ENCODE measurements around the gene GNPDA1. TPM values are rescaled to one million over a fixed set of nuclear protein-coding genes. Genes with fewer than 3 reads are reported as not detected.

The GNPDA1 gene
- polyA plus RNA-seq, 1 donor from 2014 or later, result 28.9 TPM

- Histone ChIP-seq H3K4me2 (ENCODE audit: low read length) (no peak overlapping the region), H3K4me3 (ENCODE audit: low read length) (no peak overlapping the region), H3F3A (ENCODE audit: insufficient read depth, low read length, poor library complexity, severe bottlenecking) (peaks cover 8% of the 10 kb centered on the region), H3K27me3 (ENCODE audit: insufficient read depth, low read depth, low read length) (no peaks in the 10 kb centered on the region), H3K36me3 (ENCODE audit: insufficient read depth, low read length) (no peaks in the 10 kb centered on the region), H3K9me2 (ENCODE audit: insufficient read depth, low read length) (no peaks in the 10 kb centered on the region), H3K79me2 (replicated peaks; ENCODE audit: insufficient read depth, low read length) (peaks cover 8% of the 10 kb centered on the region), H2AFZ (ENCODE audit: low read depth, low read length) (no peak overlapping the region), H4K20me1 (ENCODE audit: insufficient read depth) (no peaks in the 10 kb centered on the region), H3K27ac (ENCODE audit: low read length) (no peak overlapping the region), H3K9ac (ENCODE audit: low read length) (no peak overlapping the region), H3K9me3 (ENCODE audit: low read length) (no peaks in the 10 kb centered on the region)
- no peak for TF ChIP-seq CTCF (IDR thresholded peaks at IDR 0.05; ENCODE audit: poor library complexity, severe bottlenecking)
- no peak for TF ChIP-seq SMC3 (conservative IDR thresholded peaks at IDR 0.05; ENCODE audit: poor library complexity)
- TF ChIP-seq TAF1 (IDR thresholded peaks at IDR 0.05; ENCODE audit: low read depth), result no peak
These were observed 47.8 kb downstream of the GNPDA1 start for GRCh38 chr5:141965071-141965470.

- Histone ChIP-seq H3K27me3 (ENCODE audit: insufficient read depth, low read depth, low read length) (no peaks in the 10 kb centered on the region), H2AFZ (ENCODE audit: low read depth, low read length) (no peak overlapping the region), H3K27ac (ENCODE audit: low read length) (peak overlapping the region; percentile 72), H3F3A (ENCODE audit: insufficient read depth, low read length, poor library complexity, severe bottlenecking) (peaks cover 8% of the 10 kb centered on the region), H3K4me2 (ENCODE audit: low read length) (peak overlapping the region; percentile 34), H3K9me2 (ENCODE audit: insufficient read depth, low read length) (no peaks in the 10 kb centered on the region), H3K4me3 (ENCODE audit: low read length) (peak overlapping the region; percentile 30), H3K79me2 (replicated peaks; ENCODE audit: insufficient read depth, low read length) (no peaks in the 10 kb centered on the region), H3K36me3 (ENCODE audit: insufficient read depth, low read length) (no peaks in the 10 kb centered on the region), H3K9me3 (ENCODE audit: low read length) (no peaks in the 10 kb centered on the region), H3K9ac (ENCODE audit: low read length) (peak overlapping the region; percentile 28), H4K20me1 (ENCODE audit: insufficient read depth) (no peaks in the 10 kb centered on the region)
- TF ChIP-seq EZH2 (IDR thresholded peaks at IDR 0.05; ENCODE audit: borderline replicate concordance, insufficient read depth, low read length, poor library complexity, severe bottlenecking), result no peak
- TF ChIP-seq REST (IDR thresholded peaks at IDR 0.05; ENCODE audit: borderline replicate concordance), result no peak
- no peak for TF ChIP-seq MXI1 (conservative IDR thresholded peaks at IDR 0.05; ENCODE audit: poor library complexity, severe bottlenecking)
- TF ChIP-seq EP300 (conservative IDR thresholded peaks at IDR 0.05; ENCODE audit: poor library complexity, severe bottlenecking), result no peak
- TF ChIP-seq POLR2AphosphoS5 (IDR thresholded peaks at IDR 0.05), result no peak
- TF ChIP-seq TAF1 (IDR thresholded peaks at IDR 0.05; ENCODE audit: low read depth), result no peak
- TF ChIP-seq RAD21 (conservative IDR thresholded peaks at IDR 0.05), result no peak
- TF ChIP-seq CTCF (IDR thresholded peaks at IDR 0.05; ENCODE audit: poor library complexity, severe bottlenecking), result no peak
- no peak for TF ChIP-seq SMC3 (conservative IDR thresholded peaks at IDR 0.05; ENCODE audit: poor library complexity)
These were observed 49.1 kb downstream of the GNPDA1 start for GRCh38 chr5:141963701-141964100.

All from neural cell (in vitro differentiated cells).